Lung (tissue), 12 donors: ENCODE data around the gene HEPHL1. TPM values are rescaled to one million over a fixed set of nuclear protein-coding genes. Genes with fewer than 3 reads are reported as not detected.

ENCODE experiments used
- ATAC-seq: fragments of 200-7000 bp; cut with Tn5 transposase; one replicate; pipeline ENCODE4 v1.9.1; 2020; ENCODE audit warnings: moderate number of reproducible peaks; ENCODE audit not compliant: insufficient read depth, low FRiP score
- DNase-seq, 3 donors: peaks; one replicate each; pipeline ENCODE4 v3.0.0-alpha.2; 2013 to 2017
- H3K27ac ChIP-seq, 2 donors: one replicate each; pipeline ENCODE4 v1.5.1; 2013; ENCODE audit warnings: mild to moderate bottlenecking in 2 of 2, moderate library complexity in 2 of 2, control low read depth in 1 of 2, inconsistent platforms in 1 of 2, low read depth in 1 of 2, low read length in 1 of 2
- H3K27me3 ChIP-seq, 3 donors: one replicate each; pipeline ENCODE4 v1.5.1; 2013; ENCODE audit warnings: low read length in 2 of 3; ENCODE audit not compliant: control insufficient read depth in 3 of 3, insufficient read depth in 3 of 3
- H3K36me3 ChIP-seq, 4 donors: one replicate each; pipeline ENCODE4 v1.5.1; 2013; ENCODE audit warnings: low read length in 4 of 4, mild to moderate bottlenecking in 1 of 4, moderate library complexity in 1 of 4; ENCODE audit not compliant: control insufficient read depth in 4 of 4, insufficient read depth in 4 of 4
- H3K4me1 ChIP-seq, 5 donors: one replicate each; pipeline ENCODE4 v1.5.1; 2013; ENCODE audit warnings: low read length in 5 of 5, mild to moderate bottlenecking in 2 of 5, moderate library complexity in 1 of 5; ENCODE audit not compliant: control insufficient read depth in 5 of 5, insufficient read depth in 5 of 5
- H3K4me3 ChIP-seq: one replicate; pipeline ENCODE4 v1.5.1; 2013; ENCODE audit warnings: mild to moderate bottlenecking, control low read depth, moderate library complexity
- H3K9ac ChIP-seq, 2 donors: one replicate each; pipeline ENCODE4 v1.5.1; 2013; ENCODE audit warnings: low read length in 2 of 2, control low read depth in 1 of 2; ENCODE audit not compliant: insufficient read depth in 1 of 2
- H3K9me3 ChIP-seq, 4 donors: one replicate each; pipeline ENCODE4 v1.5.1; 2013; ENCODE audit warnings: low read length in 3 of 4, mild to moderate bottlenecking in 1 of 4, moderate library complexity in 1 of 4; ENCODE audit not compliant: control insufficient read depth in 4 of 4, insufficient read depth in 3 of 4
- CTCF ChIP-seq: IDR thresholded peaks from 2 replicates; pipeline ENCODE4 v1.5.1; 2012; ENCODE audit warnings: mild to moderate bottlenecking; ENCODE audit errors: control extremely low read depth, extremely low read depth
- WGBS, 2 donors: extraction: QIAGEN DNeasy Blood & Tissue Kit; methylation state at CpG; one replicate each; pipeline ENCODE4 v1.1.7; 2013; 5-methylcytosine and 5-hydroxymethylcytosine counted together
- polyA plus RNA-seq, 2 donors: library from polyadenylated mRNA; stranded (reverse); fragments of 200-250 nt; gene quantifications; one replicate each; pipeline ENCODE4 v1.2.1, GENCODE V29; 2013
- total RNA-seq, 2 donors: library from RNA; depleted of rRNA in 1 of 2; stranded (reverse); fragments of >200 nt in 1 of 2; gene quantifications; one replicate each; pipeline ENCODE4 v1.2.1, GENCODE V29; 2014 to 2021
- donor health status: control.
- donor health status: control.
- donor health status: Bipolar disorder and iron deficiency.
- donor health status: healthy.
- donor health status: DM: yes; HTN: yes; CAD: no.

The HEPHL1 gene
- total and polyA plus RNA-seq, 4 donors, result not detected

- ATAC-seq, result no peak
- Histone ChIP-seq H3K9me3 (peaks cover 0 to 3% (median 1%) of the 10 kb centered on the region in 4 donors), H3K4me3 (no peak overlapping the region), H3K27me3 (no peaks in the 10 kb centered on the region), H3K9ac (no peak overlapping the region), H3K27ac (no peak overlapping the region), H3K36me3 (no peaks in the 10 kb centered on the region), H3K4me1 (no peaks in the 10 kb centered on the region)
- no peak for TF ChIP-seq CTCF
- no peak for DNase-seq
These were observed 83.6 kb downstream of the HEPHL1 start for GRCh38 chr11:94104734-94105133.

GRCh38 chr11:94106716-94107115 lies 85.6 kb downstream of the HEPHL1 start:
- Histone ChIP-seq H3K4me1 (no peaks in the 10 kb centered on the region), H3K27me3 (no peaks in the 10 kb centered on the region), H3K9ac (no peak overlapping the region), H3K9me3 (peaks cover 0 to 3% (median 0%) of the 10 kb centered on the region in 4 donors), H3K36me3 (no peaks in the 10 kb centered on the region), H3K4me3 (no peak overlapping the region), H3K27ac (no peak overlapping the region)
- TF ChIP-seq CTCF, result no peak
- DNase-seq (no peak), ATAC-seq (no peak)
- WGBS, 2 donors, result 91 to 94% methylated on average over 4 of the region's 4 CpGs

- WGBS, 2 donors, result 89 to 97% methylated on average over 1 of the region's 1 CpG
These were observed 86.2 kb downstream of the HEPHL1 start for GRCh38 chr11:94107363-94107762.

More at GRCh38 chr11:94107363-94107762, 86.2 kb downstream of the HEPHL1 start:
- H3K9ac ChIP-seq, result no peak overlapping the region
- no peak for TF ChIP-seq CTCF
- ATAC-seq, result no peak
- H3K36me3 ChIP-seq, result no peaks in the 10 kb centered on the region
- H3K27me3 ChIP-seq, result no peaks in the 10 kb centered on the region
- no peaks in the 10 kb centered on the region for H3K4me1 ChIP-seq
- DNase-seq, result no peak
- peaks cover 0 to 3% (median 0%) of the 10 kb centered on the region in 4 donors for H3K9me3 ChIP-seq
- H3K27ac ChIP-seq, result no peak overlapping the region
- H3K4me3 ChIP-seq, result no peak overlapping the region
